ENCODE data around the gene ARFGEF3.

ARFGEF3 gene

GRCh38 chr6:138309695-138310094, 148.0 kb downstream of the ARFGEF3 start:
- no peak for DNase-seq (ENCODE audit: low spot score)

GRCh38 chr6:138310294-138310693, 148.6 kb downstream of the ARFGEF3 start:
- DNase-seq (ENCODE audit: low spot score), result no peak

- DNase-seq (ENCODE audit: low spot score), result no peak
Observed at GRCh38 chr6:138310821-138311220, 149.1 kb downstream of the ARFGEF3 start.

GRCh38 chr6:138311268-138311667, 149.5 kb downstream of the ARFGEF3 start:
- DNase-seq (ENCODE audit: low spot score), result no peak

- DNase-seq (ENCODE audit: low spot score), result no peak
Observed at GRCh38 chr6:138318741-138319375, 157.1 kb downstream of the ARFGEF3 start.

GRCh38 chr6:138321934-138322333, 160.2 kb downstream of the ARFGEF3 start:
- no peak for DNase-seq (ENCODE audit: low spot score)

GRCh38 chr6:138323821-138324220, 162.1 kb downstream of the ARFGEF3 start:
- DNase-seq (ENCODE audit: low spot score), result no peak

- no peak for DNase-seq (ENCODE audit: low spot score)
Observed at GRCh38 chr6:138328210-138328609, 166.5 kb downstream of the ARFGEF3 start.

- DNase-seq (ENCODE audit: low spot score), result no peak
Observed at GRCh38 chr6:138330763-138331162, 169.0 kb downstream of the ARFGEF3 start.

GRCh38 chr6:138331444-138331843, 169.7 kb downstream of the ARFGEF3 start:
- DNase-seq (ENCODE audit: low spot score), result no peak

GRCh38 chr6:138331984-138332383, 170.2 kb downstream of the ARFGEF3 start:
- no peak for DNase-seq (ENCODE audit: low spot score)

GRCh38 chr6:138334000-138334399, 172.3 kb downstream of the ARFGEF3 start:
- no peak for DNase-seq (ENCODE audit: low spot score)

- DNase-seq (ENCODE audit: low spot score), result no peak
Observed at GRCh38 chr6:138334963-138335362, 173.2 kb downstream of the ARFGEF3 start.

GRCh38 chr6:138336221-138336620, 174.5 kb downstream of the ARFGEF3 start:
- no peak for DNase-seq (ENCODE audit: low spot score)

GRCh38 chr6:138337076-138337475, 175.3 kb downstream of the ARFGEF3 start:
- no peak for DNase-seq (ENCODE audit: low spot score)

- DNase-seq (ENCODE audit: low spot score), result no peak
Observed at GRCh38 chr6:138339024-138339423, 177.3 kb downstream of the ARFGEF3 start.

GRCh38 chr6:138341176-138341575, 179.4 kb downstream of the ARFGEF3 start:
- no peak for DNase-seq (ENCODE audit: low spot score)

GRCh38 chr6:138343112-138343511, 181.4 kb downstream of the ARFGEF3 start:
- no peak for DNase-seq (ENCODE audit: low spot score)

GRCh38 chr6:138345565-138346285, 184.0 kb downstream of the ARFGEF3 start:
- no peak for DNase-seq (ENCODE audit: low spot score)

- peak; percentile 56 for DNase-seq (ENCODE audit: low spot score)
Observed at GRCh38 chr6:138346302-138347195, 184.8 kb downstream of the ARFGEF3 start.

- DNase-seq (ENCODE audit: low spot score), result no peak
Observed at GRCh38 chr6:138347864-138348263, 186.1 kb downstream of the ARFGEF3 start.

GRCh38 chr6:138349891-138350290, 188.2 kb downstream of the ARFGEF3 start:
- peak; percentile 50 for DNase-seq (ENCODE audit: low spot score)

GRCh38 chr6:138357928-138358327, 196.2 kb downstream of the ARFGEF3 start:
- no peak for DNase-seq (ENCODE audit: low spot score)
